Stimulated activated effector memory CD8-positive, alpha-beta T cell treated with anti-CD3 and anti-CD28 coated beads, Interleukin-12 subunit alpha, Interleukin-12 subunit beta, amount 100 ng/mL, for 72 hours (primary cell): ENCODE measurements around the gene SGO2.

Source experiments
- ATAC-seq: fragments of 150-1000 bp; cut with Tn5 transposase; 2 replicates; pipeline ENCODE4 v1.10.0; 2021
- DNase-seq, 2 donors: peaks; one replicate each; pipeline ENCODE4 v3.0.0; 2021 to 2022; ENCODE audit warnings: low spot score in 2 of 2
- H3K27ac Mint-ChIP-seq: one replicate; pipeline ENCODE4 v1.8.0; 2022; ENCODE audit warnings: mild to moderate bottlenecking, mixed read lengths
- H3K36me3 Mint-ChIP-seq: one replicate; pipeline ENCODE4 v1.8.0; 2022; ENCODE audit warnings: mild to moderate bottlenecking, mixed read lengths
- H3K4me1 Mint-ChIP-seq: one replicate; pipeline ENCODE4 v1.8.0; 2022; ENCODE audit warnings: mixed read lengths
- H3K4me3 Mint-ChIP-seq: one replicate; pipeline ENCODE4 v1.8.0; 2022; ENCODE audit warnings: mild to moderate bottlenecking, mixed read lengths
- H3K9me3 Mint-ChIP-seq: one replicate; pipeline ENCODE4 v1.8.0; 2022; ENCODE audit warnings: mixed read lengths

The SGO2 gene

DNA sequence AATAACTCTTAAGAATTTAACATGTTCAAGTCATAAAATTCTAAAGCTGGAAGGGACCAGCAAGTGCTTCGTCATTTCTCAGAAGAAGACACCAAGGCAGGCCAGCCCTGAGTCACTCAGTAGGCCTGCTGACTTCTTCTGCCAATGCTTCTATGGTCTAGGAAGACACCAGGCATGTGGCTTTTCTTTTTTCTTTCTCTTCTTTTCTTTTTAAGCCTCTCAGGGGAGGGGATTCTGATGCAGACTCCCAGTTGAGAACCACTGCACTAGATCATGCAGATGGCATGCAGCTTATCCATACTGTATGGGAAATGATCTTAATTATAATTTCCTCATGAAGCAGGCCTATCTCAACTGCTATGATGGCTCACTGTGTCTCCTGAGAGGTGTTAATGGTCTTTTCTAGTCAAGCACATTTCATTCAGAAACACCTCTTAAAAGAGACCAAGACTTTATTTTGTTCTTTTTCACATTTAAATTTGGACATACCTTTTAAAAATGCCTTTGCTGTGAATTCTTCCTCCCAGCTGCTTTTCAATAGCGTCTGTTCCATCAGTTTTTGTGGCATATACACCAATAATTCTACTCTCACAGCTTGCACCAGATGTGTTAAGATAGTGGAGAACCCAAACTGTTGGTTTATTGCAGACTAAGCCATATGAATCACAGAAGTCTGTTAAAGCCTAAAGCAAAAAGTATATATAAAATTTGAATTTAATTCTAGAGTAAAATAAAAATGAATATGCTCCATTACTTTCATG, 27.4 kb upstream of the SGO2 start:
- Mint-ChIP-seq H3K36me3 (peaks cover 69% of the 10 kb centered on the region), H3K4me3 (no peak overlapping the region), H3K9me3 (no peaks in the 10 kb centered on the region), H3K4me1 (peaks cover 4% of the 10 kb centered on the region), H3K27ac (peak overlapping the region; percentile 56)
- no peak for ATAC-seq
- no peak for DNase-seq

GRCh38 chr2:200502196-200502595, 23.8 kb upstream of the SGO2 start:
- no peak for ATAC-seq
- no peak for DNase-seq
- no peak overlapping the region for H3K27ac Mint-ChIP-seq
- H3K4me3 Mint-ChIP-seq = no peak overlapping the region
- peaks cover 55% of the 10 kb centered on the region for H3K36me3 Mint-ChIP-seq
- peaks cover 4% of the 10 kb centered on the region for H3K4me1 Mint-ChIP-seq
- no peaks in the 10 kb centered on the region for H3K9me3 Mint-ChIP-seq

GRCh38 chr2:200506679-200507078, 19.3 kb upstream of the SGO2 start:
- peak overlapping the region; percentile 35 for H3K27ac Mint-ChIP-seq
- DNase-seq (no peak), ATAC-seq (no peak)
- H3K4me1 Mint-ChIP-seq = peaks cover 14% of the 10 kb centered on the region
- H3K36me3 Mint-ChIP-seq = peaks cover 38% of the 10 kb centered on the region
- H3K4me3 Mint-ChIP-seq = no peak overlapping the region
- H3K9me3 Mint-ChIP-seq = no peaks in the 10 kb centered on the region

DNA sequence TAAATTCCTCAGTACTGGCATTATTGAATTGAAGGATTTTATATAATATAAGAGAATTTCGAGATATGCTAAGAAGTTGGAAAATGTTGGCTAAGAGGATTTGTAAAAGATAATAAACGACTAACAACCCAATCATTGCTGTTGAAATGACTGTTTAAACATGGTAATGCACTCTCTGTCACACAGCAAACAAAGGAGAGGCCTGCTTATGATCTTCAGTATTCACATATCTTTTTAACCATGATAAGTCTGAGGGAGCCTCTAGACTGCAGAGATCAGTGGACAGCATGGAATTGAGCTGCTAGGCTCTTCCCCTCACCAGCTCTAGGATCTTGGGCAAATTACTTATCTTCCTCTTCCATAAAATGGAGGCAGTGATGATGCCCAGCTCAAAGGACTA, 18.8 kb upstream of the SGO2 start:
- ATAC-seq = no peak

DNA sequence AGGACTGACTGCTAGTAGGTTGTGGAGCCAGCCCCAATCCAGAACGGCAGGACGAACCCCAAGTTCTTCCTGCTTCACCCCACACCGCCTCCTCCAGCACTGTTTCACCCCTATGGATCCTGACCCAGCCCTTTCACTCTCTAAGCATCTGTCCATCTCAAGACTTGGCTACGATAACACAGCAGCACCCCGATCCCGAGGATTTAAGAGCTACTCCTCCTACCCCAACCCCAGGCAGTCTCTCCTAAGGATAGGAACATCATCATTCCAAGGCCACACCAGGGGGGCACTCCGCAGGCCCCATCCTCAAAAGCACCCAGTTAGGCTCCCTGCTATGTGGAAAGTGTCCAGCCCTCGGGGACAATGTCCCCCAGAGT, 16.8 kb upstream of the SGO2 start:
- H3K27ac Mint-ChIP-seq = peak overlapping the region; percentile 88
- H3K9me3 Mint-ChIP-seq = no peaks in the 10 kb centered on the region
- H3K4me1 Mint-ChIP-seq = peaks cover 10% of the 10 kb centered on the region
- H3K4me3 Mint-ChIP-seq = peak overlapping the region; percentile 82
- ATAC-seq = no peak
- H3K36me3 Mint-ChIP-seq = peaks cover 15% of the 10 kb centered on the region
- DNase-seq = no peak

More for the DNA sequence above, 18.8 kb upstream of the SGO2 start:
- no peak for DNase-seq
- Mint-ChIP-seq H3K9me3 (no peaks in the 10 kb centered on the region), H3K36me3 (peaks cover 35% of the 10 kb centered on the region), H3K4me1 (peaks cover 14% of the 10 kb centered on the region), H3K4me3 (no peak overlapping the region), H3K27ac (peak overlapping the region; percentile 35)

DNA sequence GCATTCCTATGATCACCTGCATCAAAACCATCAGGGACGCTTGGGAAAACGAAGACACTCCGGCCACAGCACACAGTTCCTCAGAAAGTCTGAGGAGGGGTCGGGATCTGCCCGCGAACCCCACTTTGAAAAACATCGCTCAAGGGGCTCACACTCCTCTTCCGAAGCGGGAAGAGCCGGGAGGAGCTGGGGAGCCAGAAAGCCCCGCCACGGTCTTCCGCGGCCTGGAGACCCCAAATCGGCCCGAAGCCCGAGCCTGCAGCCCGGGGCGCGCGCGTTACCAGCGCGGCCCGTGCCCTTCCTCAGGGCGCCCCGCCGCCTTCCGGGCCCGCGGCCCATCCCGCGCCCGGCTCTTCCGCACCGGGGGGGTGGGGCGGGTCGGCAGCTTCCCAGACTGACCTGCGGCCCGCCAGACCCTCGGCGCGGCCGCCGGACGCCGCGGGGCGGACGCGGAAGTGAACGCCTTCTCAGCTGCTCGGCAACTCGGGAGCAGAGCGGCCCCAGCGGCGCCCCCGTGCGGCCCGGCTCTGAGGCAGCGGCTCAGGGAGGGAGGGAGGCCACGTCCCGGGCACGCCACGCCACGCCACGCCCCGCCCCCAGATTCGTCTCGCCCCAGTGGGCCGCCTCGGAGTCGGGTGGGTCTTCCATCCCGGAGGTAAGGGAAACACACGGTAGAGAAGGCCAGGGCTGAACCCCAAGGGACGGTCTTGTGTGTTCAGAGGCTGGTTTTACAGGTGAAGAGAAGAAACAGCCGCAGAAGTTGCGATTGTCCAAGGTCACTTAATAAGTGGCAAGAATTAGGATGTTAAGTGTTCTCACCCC, 16.2 kb upstream of the SGO2 start, which contains the start of gene KCTD18:
KCTD18 (minus strand) TSS at position 457 of the 822 bp plus-strand sequence. CDS start 3,052 bp downstream, outside the sequence.
- Mint-ChIP-seq H3K4me3 (peak within 1 kb of the TSS; percentile 82), H3K27ac (peak within 1 kb of the TSS; percentile 88), H3K4me1 (peaks cover 10% of the 10 kb centered on the region), H3K9me3 (no peaks in the 10 kb centered on the region), H3K36me3 (peaks cover 9% of the 10 kb centered on the region)
- DNase-seq (peak; percentile 89 to 96), ATAC-seq (peak; percentile 98)

GRCh38 chr2:200515155-200515554, 10.9 kb upstream of the SGO2 start:
- ATAC-seq = no peak
- H3K4me1 Mint-ChIP-seq = no peaks in the 10 kb centered on the region
- no peak for DNase-seq
- no peak overlapping the region for H3K4me3 Mint-ChIP-seq
- H3K27ac Mint-ChIP-seq = no peak overlapping the region
- H3K9me3 Mint-ChIP-seq = peaks cover 4% of the 10 kb centered on the region
- H3K36me3 Mint-ChIP-seq = no peaks in the 10 kb centered on the region

DNA sequence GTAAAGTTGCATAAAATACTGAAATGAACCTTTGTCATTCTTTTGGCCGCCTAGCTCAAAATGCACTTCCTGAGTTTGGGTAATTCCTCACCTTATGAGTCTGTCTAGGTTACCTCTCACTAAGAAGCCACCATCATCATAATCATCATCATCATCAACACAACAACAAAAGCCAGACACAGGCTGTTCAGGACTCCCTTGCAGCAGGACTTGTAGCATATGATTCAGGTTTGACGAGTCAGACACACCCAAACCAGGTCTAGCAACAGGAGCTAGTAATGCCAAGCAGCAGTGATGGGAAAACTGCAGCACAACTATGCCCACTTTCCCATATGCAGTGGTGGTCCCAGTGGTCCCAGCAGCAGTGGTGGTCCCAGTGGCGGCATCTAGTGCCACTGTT, 2.8 kb upstream of the SGO2 start:
- ATAC-seq (peak; percentile 6), DNase-seq (no peak)
- peaks cover 10% of the 10 kb centered on the region for H3K36me3 Mint-ChIP-seq
- H3K4me3 Mint-ChIP-seq = no peak overlapping the region
- H3K27ac Mint-ChIP-seq = no peak overlapping the region
- H3K9me3 Mint-ChIP-seq = no peaks in the 10 kb centered on the region
- peaks cover 16% of the 10 kb centered on the region for H3K4me1 Mint-ChIP-seq

DNA sequence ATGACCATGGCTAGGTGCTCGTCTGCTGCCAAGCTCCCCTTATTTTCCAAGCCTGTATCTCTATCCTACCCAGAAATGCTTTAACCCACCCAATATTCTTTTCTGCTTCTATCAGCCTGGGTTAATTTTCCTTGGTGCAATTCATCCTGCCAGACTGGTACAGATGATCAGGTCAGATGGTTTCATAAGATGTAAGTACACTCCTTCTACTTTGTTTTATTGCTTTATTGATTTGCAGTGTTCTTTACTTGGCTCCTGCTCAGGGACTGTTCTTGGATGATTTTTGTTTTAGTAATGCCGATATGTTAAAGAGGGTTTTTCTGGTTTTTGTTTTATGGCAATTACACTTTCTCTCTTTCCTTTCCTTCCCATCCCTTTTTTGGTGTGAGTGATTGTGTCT, 2.4 kb upstream of the SGO2 start:
- DNase-seq (no peak), ATAC-seq (no peak)
- peaks cover 19% of the 10 kb centered on the region for H3K4me1 Mint-ChIP-seq
- no peak overlapping the region for H3K27ac Mint-ChIP-seq
- no peak overlapping the region for H3K4me3 Mint-ChIP-seq
- no peaks in the 10 kb centered on the region for H3K9me3 Mint-ChIP-seq
- peaks cover 10% of the 10 kb centered on the region for H3K36me3 Mint-ChIP-seq

DNA sequence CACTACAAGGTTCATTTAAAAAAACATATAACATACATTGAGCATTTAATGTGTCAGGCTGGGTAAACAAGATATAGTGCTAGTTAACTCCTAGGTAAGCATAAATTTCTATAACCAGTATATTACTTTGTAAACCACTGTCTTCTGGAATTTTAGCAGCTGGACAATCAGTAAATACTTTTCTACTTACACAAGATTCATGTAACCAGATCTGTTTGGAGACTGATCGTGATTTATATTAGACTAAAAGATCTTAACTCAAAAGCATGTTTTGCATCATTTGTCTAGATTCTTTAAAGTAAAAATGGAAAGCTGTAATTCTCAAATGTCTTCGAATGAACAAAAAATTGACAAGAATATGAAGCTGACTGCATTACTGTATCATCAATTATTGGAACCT, 941 bp upstream of the SGO2 start:
- ATAC-seq = no peak
- Mint-ChIP-seq H3K9me3 (no peaks in the 10 kb centered on the region), H3K4me3 (peak overlapping the region; percentile 96), H3K4me1 (peaks cover 19% of the 10 kb centered on the region), H3K36me3 (peaks cover 10% of the 10 kb centered on the region), H3K27ac (no peak overlapping the region)
- no peak for DNase-seq

DNA sequence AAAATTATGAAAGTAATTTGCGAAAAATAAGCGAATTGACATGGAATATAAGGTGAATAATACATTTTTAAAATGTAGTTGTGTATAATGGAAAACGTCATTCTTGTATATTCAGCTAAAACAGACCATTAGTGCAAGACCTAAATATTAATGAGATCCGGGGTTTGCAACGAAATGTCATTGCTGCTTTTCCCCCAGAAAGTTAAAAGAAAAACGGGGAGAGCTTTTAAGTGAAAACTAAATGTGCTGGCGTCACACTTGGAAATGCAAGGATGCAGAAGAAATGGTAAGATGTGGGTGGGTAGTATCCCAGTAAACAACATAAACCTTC, 491 bp upstream of the SGO2 start:
- Mint-ChIP-seq H3K4me1 (peaks cover 19% of the 10 kb centered on the region), H3K27ac (peak overlapping the region; percentile 96), H3K9me3 (no peaks in the 10 kb centered on the region), H3K4me3 (peak overlapping the region; percentile 96), H3K36me3 (peaks cover 10% of the 10 kb centered on the region)
- ATAC-seq = no peak
- DNase-seq = no peak

DNA sequence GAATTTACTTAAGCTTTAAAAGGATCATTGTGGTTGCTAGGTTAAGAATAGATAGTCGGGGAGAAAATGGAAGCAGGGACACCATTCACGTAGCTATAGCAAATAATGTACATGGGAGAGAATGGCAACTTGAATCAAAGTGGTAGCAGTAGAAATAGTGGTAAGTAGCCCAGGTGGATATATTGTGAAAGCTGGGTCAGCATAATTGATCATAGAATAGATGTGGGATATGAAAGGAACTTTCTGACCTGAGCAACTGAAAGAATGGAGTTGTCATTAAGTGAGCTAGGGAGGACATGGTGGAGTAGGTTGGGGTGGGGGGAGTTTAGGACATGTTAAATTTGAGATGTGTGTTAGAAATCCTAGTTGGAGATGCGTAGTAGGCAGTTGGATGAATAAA, 2.2 kb downstream of the SGO2 start:
- no peak for ATAC-seq
- Mint-ChIP-seq H3K4me3 (no peak overlapping the region), H3K4me1 (peaks cover 19% of the 10 kb centered on the region), H3K36me3 (peaks cover 10% of the 10 kb centered on the region), H3K27ac (no peak overlapping the region), H3K9me3 (no peaks in the 10 kb centered on the region)
- DNase-seq = no peak

GRCh38 chr2:200533754-200534153, 7.7 kb downstream of the SGO2 start:
- Mint-ChIP-seq H3K9me3 (no peaks in the 10 kb centered on the region), H3K36me3 (peaks cover 6% of the 10 kb centered on the region), H3K27ac (no peak overlapping the region), H3K4me1 (no peaks in the 10 kb centered on the region), H3K4me3 (no peak overlapping the region)
- DNase-seq (no peak), ATAC-seq (no peak)

- peaks cover 6% of the 10 kb centered on the region for H3K36me3 Mint-ChIP-seq
- H3K27ac Mint-ChIP-seq = no peak overlapping the region
- DNase-seq = no peak
- no peaks in the 10 kb centered on the region for H3K9me3 Mint-ChIP-seq
- H3K4me1 Mint-ChIP-seq = no peaks in the 10 kb centered on the region
- H3K4me3 Mint-ChIP-seq = no peak overlapping the region
- no peak for ATAC-seq
Measured at GRCh38 chr2:200534572-200534971, 8.6 kb downstream of the SGO2 start.

DNA sequence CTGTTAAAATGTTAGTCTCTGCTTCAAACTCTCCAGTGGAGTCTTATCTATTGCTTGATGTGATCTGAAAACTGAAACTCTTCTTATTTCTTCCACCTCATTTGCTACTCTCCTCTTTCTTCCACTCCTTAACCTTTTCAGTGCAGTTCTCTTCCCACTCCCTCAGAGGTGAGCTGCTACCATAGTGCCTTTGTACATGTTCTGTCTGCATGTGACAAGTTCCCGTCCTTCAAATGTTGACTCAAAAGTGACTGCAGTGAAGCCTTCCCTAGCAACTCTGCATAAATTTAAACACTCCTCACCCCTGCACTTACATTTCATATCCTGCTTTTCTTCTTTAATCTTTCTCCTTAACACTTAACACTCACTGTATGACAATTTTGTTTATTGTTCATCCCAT, 12.1 kb downstream of the SGO2 start:
- Mint-ChIP-seq H3K36me3 (peaks cover 12% of the 10 kb centered on the region), H3K4me3 (no peak overlapping the region), H3K27ac (no peak overlapping the region), H3K4me1 (no peaks in the 10 kb centered on the region), H3K9me3 (no peaks in the 10 kb centered on the region)
- DNase-seq (no peak), ATAC-seq (no peak)

GRCh38 chr2:200540793-200541192, 14.8 kb downstream of the SGO2 start:
- ATAC-seq (no peak), DNase-seq (no peak)
- peaks cover 25% of the 10 kb centered on the region for H3K36me3 Mint-ChIP-seq
- no peak overlapping the region for H3K4me3 Mint-ChIP-seq
- no peaks in the 10 kb centered on the region for H3K9me3 Mint-ChIP-seq
- no peak overlapping the region for H3K27ac Mint-ChIP-seq
- no peaks in the 10 kb centered on the region for H3K4me1 Mint-ChIP-seq
